DMS79 treated with DMSO at 0.1 percent for 48 hours (cell line): ENCODE results near the gene RPS21.

Source experiments
- DNase-seq: peaks from one replicate; lab custom pipeline; 2025; lab: John Stamatoyannopoulos, UW

Gene RPS21

DNA sequence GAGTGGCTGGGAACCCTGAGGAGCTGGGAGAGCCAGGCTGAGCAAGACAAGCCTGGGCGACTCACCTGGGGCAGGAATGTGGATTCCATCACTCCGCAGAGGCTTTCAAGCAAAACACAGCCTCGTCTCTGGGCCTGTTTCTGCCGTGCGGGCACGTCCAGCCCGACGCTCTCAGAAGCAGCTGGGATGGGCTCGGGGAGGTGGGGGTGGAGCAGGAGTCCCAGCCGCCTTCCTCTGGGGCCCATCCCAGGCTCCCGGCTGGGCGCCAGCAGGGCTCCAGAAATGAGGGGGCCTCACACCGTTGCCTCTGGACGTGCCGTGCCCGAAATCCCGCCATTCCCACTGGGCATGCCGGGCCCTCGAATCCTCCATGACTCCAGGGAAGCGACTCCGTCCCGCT, 8.7 kb upstream of the RPS21 start:
- peak; percentile 40 for DNase-seq

DNA sequence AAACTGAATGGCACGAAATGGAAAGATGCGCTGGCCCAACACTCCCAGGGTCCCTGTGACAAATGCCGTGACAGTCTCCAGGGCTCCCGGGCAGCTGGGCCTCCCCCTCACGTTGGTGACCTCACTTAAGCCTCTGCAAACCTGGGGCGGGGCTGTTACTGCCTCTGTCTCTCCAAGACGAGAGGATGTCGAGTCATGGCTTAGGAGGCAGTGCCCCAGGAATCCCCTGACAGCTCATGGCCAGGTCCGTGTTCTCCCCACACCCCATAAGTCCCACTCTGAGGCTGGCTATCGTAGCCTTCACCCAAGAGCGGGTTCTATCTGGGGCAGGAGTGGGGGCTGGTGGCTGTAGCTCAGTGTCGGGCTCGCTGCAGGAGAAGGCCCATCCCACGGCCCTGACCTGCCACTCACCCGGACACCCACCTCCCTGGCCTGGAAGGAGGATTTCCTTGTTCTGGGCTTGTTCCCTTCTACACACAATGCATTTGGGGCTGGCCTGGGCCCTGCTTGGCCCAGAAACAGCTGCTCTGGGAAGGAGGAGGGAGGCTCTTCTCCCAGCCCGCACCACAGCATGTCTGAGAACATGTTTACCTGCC, 5.6 kb upstream of the RPS21 start:
- no peak for DNase-seq

DNA sequence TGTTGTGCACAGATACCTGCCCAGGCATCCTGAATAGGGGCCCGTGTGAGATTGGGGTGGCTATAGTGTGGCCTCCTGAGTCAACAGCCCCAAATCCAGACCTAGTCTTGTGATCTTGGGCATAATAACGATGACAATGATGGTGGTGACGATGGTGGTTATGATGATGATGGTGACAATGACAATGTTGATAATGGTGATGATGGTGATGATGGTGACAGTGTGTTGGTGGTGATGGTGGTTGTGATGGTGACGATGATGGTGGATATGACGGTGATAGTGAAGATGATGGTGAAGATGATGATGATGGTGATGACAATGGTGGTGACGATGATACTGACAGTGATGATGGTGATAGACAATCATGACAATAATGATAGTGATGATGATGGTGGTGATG, 5.1 kb upstream of the RPS21 start:
- no peak for DNase-seq

DNA sequence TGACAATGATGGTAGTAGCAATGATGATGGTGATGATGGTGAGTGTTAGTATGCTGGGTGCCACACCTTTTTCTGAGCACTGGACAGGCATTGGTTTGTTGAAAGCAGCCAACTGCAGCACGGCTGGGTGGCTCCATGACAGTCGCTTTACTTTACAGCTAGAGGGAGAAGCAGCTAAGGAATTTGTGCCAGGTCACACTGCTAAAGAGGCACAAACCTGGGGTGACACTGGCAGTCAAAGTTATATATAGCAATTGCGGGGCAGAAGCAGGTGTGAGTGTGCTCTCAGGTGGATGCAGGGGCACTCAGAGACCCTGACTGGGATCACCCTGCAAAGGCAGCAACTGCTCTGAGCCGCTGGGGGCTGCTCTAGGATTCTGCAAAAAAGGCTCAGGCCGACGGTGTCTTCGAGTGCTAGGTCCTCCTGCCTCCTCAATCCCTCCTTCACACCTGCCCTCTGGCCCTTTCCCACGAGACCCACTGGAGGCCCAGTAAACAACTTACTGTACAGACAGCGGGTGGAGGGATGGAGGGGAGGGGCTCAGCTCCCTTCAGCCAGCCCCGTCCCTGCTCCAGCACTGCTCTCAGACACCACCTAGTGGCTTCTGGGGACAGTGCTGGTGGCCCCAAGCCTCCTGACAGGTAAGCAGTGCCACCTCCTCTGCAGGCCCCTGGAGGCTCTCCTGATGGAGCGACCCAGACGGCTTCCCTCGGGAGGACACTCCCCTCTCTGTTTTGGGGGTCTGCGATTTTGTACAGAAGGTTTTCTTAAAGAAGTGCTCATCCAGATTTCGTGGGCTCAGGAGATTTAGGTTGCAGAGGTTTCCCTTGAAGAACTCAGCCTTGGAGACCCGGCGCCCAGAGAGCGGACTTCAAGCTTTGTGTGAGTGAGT, 4.4 kb upstream of the RPS21 start:
- peak; percentile 56 for DNase-seq

DNA sequence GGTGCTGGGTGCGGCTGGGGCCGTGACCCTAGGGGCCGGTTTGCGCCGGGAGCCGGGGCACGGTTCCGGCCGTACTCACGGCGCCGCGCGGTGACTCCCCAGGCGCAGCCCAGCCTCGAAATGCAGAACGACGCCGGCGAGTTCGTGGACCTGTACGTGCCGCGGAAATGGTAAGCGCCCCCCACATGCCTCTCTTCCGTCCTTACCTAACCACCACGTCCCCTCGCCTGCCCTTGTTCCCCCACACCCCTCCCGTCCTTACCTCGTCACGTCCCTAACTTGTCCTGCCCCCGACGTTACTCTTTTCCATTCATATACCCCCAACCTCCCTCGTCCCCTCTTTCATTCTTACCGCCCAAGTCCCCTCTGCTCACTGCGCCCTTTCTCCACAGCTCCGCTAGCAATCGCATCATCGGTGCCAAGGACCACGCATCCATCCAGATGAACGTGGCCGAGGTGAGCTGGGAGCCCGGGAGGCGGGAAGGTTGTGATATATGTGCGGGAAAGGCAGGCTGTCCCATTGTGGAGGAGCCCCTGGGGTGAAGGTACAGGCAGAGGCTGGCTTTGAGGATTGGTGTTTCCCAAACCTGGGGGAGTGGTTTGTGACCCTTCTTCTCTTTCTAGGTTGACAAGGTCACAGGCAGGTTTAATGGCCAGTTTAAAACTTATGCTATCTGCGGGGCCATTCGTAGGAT, 463 bp downstream of the RPS21 start:
- no peak for DNase-seq

DNA sequence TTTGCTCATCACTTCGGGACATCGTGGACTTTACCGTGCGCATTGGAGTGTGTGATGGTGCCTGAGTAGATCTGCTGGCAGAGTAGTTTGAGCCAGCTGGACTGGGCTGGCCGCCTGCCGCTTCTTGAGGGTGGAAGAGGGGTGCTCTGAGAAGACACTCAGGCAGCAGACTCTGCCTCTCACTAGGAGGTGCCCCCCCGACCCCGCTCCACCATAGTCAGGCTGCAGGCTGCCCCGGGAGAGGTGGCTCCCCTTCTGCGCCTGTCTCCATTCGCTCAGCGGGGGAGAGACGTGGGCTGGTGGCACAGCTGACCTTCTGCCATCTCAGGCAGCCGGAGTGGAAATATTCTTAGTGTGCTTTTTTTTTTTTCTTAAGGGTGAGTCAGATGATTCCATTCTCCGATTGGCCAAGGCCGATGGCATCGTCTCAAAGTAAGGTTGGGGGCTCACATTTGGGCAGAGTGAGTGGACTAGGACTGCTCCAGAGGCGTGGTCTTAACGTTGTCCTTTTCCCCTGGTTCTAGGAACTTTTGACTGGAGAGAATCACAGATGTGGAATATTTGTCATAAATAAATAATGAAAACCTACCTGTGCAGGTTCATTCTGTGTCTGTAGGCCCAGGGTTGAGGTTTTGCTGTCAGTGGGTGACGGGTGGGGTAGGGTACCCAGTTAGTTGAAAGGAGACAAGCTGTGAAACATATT, 1.2 kb downstream of the RPS21 start:
- no peak for DNase-seq

DNA sequence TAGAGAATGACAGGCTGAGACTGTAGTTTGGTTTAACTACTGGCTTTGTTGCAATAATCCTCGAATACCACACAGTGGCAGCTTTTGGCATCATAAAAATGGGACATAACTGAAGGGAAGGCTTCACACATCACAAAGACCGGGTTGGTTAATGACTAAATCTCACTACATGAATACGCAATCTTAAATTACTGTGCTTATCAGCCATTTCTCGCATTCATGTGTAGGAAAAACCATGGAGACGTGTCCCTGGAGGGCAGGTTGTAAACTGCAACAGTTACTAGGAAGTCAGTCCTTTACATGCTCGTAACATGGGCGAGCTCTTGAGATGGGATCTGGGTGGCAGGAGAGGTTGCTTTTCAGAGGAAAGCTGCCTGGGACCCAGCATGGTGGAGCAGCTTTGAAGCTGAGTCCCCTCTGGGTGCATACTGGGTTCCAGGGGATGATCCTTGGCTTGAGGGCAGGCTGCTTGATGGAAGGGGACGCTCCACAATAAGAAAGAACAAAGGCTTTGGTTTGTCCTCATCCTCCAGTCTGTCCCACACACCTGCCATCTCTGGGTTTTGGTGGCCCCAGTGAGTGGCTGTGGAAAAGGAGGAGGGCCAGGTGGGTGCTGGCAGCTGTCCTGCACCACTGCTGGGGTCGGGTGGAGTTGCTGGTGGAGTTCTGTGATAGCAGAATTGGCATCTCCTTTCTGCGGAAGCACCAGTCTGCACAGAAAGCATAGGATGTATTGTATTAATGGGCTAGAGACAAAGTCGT, 2.1 kb downstream of the RPS21 start:
- DNase-seq: no peak

DNA sequence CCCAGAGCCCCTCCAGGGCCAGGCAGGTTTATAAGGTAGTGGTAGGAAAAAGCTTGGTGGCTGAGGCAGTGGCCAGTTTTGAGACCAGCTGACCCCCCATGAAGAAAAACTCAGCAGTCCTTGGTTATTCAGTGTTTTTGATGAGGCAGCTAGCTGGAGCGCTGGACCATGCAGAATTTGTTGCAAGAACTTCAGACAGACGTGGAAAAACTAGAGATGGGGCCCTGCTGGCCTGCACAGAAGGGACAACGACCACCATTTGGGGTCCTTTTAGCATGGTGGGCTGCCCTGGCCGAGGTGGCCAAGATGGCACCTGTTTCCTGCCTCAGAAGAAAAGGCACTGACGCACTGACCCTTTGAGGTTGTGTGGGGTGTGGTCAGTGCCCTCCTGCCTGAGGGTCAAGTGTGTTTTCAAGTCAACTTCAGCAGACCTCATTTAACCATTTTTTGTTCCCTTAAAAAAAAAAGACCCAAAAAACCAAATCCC, 2.7 kb downstream of the RPS21 start:
- DNase-seq: no peak

DNA sequence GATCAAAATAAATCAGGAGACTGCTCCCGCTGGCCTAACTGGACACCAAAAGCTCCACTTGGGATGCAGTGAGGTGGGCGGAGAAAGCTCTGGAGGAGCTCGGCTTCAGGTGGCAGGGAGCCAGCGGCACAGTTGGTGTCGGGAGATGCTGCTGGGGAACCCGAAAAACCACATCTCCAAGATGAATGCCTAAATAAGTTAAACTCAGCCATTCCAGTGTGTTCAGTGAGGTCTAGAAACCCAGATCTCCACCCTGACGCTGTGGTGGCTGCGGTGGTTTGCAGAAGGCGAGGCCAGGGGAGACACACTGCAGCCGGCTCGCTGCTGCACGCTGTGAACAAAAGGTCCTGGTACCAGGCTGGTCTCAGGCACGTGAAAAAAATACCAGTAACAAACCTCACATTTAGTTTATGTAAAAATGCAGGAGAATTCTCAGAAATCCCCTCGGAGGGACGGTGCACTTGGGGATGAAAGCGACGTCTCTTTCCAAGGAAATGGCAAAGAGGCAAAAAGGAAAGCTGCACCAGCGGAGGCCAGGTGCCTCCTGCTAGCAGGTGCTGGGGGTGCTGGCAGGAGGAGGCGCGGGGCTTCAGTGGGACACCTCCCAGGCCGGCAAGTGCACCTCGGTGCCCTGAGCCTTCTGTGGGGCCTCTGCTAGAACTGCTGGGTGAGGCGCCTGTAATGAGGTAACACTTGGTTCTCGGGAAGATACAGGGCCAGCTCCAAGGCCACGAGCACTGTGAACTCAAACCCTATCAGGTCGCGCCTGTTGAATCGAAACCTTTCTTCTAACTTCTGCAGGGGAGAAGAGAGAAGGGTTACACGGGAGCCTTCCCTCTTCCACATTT, 3.6 kb downstream of the RPS21 start:
- no peak for DNase-seq

DNA sequence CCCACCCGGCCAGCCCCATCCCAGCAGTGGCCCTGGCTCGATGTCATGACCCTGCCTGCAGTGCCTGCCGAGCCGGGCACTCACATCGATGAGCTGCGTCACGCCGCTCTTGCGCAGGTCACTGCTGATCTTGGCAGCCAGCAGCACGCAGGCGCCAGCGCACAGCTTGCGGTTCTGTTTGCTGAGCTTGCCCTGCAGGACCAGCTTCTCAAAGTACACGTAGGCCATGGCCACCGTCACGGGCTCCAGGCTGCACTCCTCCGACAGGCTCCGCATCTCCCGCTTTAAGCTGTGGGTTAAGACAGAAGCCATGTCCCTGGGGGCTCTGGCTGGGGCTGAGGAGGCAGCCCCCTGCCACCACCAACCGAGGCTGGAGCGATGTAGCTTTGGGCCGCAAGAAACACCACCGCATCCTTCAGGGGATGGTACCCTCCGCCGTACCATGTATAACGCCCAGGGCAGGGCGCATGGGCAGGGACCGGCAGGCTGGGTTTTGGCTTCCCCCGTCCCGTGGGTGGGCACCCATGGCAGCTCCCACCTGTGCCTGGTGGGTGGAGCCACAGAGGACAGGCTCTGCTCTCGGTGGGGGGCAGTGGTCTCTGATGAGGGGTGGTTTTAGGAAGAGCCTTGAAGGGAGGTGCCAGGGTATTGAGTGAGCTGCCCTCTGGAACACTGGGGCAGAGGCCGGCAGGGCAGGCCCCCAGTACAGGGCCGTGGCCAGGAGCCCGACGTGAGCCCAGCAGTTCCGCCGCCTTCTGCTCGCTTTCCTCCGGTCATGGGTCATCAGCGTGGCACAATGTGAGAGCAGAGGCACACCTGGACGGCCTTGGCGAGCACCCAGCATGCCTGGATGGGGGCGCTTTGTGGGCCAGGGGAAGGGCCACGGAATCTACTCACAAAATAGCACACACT, 4.5 kb downstream of the RPS21 start:
- no peak for DNase-seq

DNA sequence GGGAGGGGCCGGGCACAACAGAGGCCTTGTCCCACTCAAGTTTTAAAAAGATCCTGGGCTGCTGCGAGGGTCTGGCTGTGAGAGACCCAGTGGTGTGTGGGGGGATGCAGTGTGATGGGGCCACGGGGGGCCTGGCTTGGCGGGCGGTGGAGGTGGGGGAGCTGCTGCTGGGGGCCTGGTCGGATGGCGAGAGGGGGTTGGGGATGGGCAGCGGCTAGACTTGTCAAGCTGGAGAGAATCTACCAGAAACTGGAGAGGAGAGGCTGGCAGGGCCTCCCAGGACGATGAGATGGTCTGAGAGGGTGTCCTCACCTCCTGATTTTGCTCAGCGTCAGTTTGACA, 5.1 kb downstream of the RPS21 start:
- no peak for DNase-seq

DNA sequence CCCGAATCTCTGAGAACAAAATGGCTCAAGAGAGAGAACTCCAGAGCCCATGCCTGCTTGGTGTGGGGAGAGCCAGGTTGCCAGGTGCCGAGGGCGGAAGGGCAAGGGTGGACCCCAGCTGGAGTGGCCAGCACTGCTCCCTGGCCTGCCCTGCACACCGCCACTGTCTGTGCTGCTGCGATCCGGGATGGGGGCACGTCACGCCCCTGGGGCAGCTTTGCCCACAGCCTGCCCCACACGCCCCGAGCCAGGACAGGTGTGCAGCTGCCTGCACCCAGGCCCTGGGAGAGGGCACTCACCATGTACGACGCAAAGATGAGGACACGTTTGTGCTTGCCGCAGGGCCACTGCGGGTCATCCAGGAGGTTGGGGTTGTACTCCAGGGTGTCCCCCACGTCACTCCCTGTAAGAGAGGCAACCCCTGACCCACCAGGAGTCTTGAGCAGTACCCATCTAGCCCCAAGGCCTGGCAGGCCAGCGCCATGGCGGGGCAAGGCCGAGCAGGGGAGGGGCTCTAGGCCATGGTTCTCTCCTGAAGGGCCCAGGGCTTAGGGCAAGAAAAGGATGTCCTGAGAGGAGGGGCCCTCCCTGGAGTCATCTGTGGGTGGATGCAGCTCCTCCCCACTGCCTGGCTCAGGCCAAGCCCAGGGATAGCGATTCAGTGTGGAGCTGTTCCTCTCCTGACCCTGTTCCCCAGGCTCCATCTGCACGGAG, 5.9 kb downstream of the RPS21 start:
- DNase-seq: no peak

DNA sequence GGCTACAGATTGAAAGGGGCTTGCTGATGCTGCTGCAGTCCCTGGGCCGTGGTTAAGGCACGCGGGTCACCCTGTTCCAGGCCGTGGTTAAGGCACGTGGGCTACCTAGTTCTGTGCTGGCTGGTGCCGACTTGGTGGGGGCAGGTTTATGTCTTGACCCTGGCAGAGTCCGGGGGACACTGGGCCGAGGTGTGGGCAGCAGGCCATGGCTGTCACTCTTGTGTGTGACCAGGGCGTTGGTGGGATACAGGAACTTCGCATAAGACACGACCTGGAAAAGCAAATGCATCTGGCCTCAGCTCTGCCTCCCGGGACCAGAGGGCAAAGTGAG, 6.4 kb downstream of the RPS21 start:
- no peak for DNase-seq

DNA sequence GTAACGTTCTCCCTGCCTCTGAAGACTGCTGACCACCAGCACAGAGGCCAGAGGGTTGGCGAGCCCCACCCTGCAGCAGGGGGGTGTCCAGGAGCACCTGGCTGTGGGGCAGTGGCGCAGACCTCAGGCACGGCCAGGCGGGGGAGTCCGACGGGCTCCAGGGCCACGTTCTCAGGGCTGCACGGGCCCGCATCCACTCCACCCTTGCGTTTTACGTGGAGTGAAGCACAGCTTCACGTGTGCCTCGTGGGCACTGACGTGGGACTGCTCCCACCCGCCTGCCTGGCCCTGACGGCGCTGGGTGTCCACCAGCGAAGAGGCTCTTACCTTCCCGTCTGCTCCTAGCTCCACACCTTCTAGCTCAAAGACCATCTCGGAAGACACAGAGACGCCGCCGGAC, 6.9 kb downstream of the RPS21 start:
- DNase-seq: no peak

DNA sequence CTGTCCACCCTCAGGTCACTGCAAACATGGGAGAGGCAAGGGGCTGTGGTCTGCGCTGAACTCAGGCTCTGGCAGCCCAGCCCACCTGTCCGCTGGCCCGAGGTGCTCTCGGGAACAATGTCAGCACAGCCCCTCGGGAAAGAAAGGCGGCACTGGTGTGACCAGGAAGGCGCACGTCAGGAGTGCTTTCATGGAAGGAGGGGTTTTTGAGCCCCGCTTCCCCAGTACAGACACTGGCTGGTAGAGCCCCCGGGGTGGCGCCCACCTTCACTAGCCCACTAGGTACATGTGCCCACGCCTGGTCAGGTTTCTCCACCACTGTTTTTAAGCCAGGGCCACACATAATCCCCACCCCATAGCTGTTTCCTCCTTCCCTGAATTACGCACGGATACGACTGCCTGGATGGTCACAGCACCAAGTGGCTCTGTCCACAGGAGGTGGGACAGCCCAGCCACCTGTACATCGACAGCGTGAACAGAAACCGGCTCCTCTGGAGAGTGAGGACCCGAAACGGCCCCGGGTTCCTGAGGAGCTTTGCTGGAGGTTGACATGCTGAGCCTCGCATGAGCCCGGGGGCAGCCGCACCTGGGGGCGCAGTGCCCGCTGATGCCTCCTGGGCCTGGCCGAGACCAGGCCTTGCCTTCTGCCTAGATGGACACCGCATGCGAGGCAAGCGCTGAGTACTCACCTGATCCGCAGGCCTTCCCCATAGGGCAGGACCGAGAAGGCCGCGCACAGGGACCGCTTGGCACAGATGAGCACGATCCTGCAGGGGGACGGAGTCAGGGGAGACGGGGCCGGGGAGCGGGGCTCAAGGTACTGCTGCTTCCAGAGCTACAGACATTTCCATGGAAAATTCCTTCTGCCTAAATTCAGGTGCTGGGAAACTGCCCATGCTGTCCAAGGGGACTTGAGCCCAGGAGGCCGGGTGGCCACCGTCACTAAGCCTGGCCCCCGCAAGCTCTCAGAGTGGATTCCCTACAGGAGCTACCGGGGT, 7.6 kb downstream of the RPS21 start:
- DNase-seq: no peak

DNA sequence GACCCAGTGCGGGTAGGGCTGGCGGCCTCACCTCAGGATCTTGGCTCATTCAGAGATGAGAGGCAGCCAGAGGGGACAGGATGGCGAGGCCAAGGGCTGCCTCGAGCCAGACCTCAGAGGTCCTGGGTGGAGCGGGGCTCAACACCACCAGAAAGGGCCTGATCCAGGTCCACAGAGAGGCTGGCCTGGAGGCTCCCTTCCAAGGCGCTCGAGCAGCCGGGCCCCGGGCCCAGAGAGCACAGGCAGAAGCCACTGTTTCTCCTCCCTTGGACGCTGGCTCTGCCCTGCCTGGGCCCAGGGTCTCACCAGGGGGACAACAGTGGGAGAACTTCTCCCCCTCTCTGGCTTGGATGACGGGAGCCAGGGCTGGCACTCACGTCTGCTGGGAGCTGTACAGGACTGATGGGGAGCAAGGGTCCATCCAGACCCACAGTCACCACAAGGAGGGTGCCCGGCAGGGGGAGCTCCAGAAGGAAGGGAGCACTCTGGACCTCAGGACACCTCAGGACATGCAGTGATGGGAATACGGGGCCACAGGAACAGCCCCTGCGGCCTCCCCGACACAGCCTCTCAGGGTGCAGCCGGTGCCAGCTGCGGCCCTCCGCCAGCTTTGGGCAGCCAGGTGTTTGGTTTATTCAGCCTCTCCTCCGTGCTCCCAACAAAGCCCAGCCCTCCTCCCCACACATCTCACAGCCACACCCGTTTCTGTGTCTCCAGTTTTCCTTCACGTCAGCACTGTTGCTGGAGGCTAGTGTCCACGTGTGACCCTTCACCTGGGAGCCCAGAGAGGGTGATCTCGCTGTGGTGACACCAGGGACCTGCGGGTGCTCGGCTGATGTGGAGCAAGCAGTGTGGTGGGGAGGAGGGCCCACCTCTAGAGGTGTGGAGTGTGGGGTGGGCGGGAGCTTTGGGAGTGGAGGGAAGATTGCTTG, 8.7 kb downstream of the RPS21 start:
- DNase-seq: no peak
